A549 (cell line): Measurements from ENCODE around the gene GOLGA7B. TPM values are rescaled to one million over a fixed set of nuclear protein-coding genes. Genes with fewer than 3 reads are reported as not detected.

ENCODE experiments used
- ATAC-seq, 2 experiments: fragments of 200-7000 bp in 1 of 2; fragments of >200 bp in 1 of 2; cut with Nextera tagmentation in 1 of 2; cut with Tn5 transposase in 1 of 2; 3 replicates each; pipeline versions ENCODE4 v1.8.0 to v1.9.1; 2018 to 2020; ENCODE audit warnings: mild to moderate bottlenecking in 1 of 2, moderate library complexity in 1 of 2
- CTCF ChIA-PET: fragments of 300-600 bp; sonication (Branson Sonifier 250); formaldehyde crosslinking; extraction: SDS; loops from one replicate; lab custom pipeline; 2021; ENCODE audit warnings: antibody characterized with exemption, inconsistent platforms; lab: Yijun Ruan, JAX
- POLR2A ChIA-PET: fragments of 350-600 bp; formaldehyde crosslinking; extraction: SDS; loops from one replicate; lab custom pipeline; 2021; ENCODE audit warnings: antibody characterized with exemption, inconsistent platforms; lab: Yijun Ruan, JAX
- DNase-seq, 2 experiments: peaks; one replicate each; pipeline versions ENCODE4 v3.0.0 to v3.0.0-alpha.2; 2011 to 2016; ENCODE audit warnings: low read depth in 1 of 2, low spot score in 1 of 2
- FAIRE-seq: peaks from 2 replicates; lab custom pipeline; 2011; peaks lifted over from hg19 to GRCh38; lab: Jason Lieb, UNC
- H3K27ac ChIP-seq, 2 experiments: fragments of >200 bp; sonication (Bioruptor Twin); formaldehyde crosslinking; 3 replicates each; pipeline ENCODE4 v1.5.1; 2016 to 2017
- H3K4me1 ChIP-seq: fragments of >200 bp; sonication (Bioruptor Twin); formaldehyde crosslinking; 3 replicates; pipeline ENCODE4 v1.6.1; 2016
- H3K4me2 ChIP-seq: fragments of >200 bp; sonication (Bioruptor Twin); formaldehyde crosslinking; 3 replicates; pipeline ENCODE4 v1.6.1; 2016
- H3K4me3 ChIP-seq: fragments of >200 bp; sonication (Bioruptor Twin); formaldehyde crosslinking; 3 replicates; pipeline ENCODE4 v1.5.1; 2016
- H3K9me3 ChIP-seq: fragments of >200 bp; sonication (Bioruptor Twin); formaldehyde crosslinking; 3 replicates; pipeline ENCODE4 v1.6.1; 2016
- CBX8 ChIP-seq: fragments of 200-600 bp; sonication (generic); IDR thresholded peaks from 2 replicates; pipeline ENCODE4 v1.6.1; 2016
- EHMT2 ChIP-seq: fragments of 200-600 bp; sonication (generic); IDR thresholded peaks from 2 replicates; pipeline ENCODE4 v1.6.1; 2016; ENCODE audit warnings: antibody characterized with exemption, low read depth, mild to moderate bottlenecking, moderate library complexity
- EP300 ChIP-seq, 2 experiments: fragments of >200 bp; sonication (Bioruptor Twin); formaldehyde crosslinking; IDR thresholded peaks; 2 replicates in 1 of 2; 3 replicates in 1 of 2; pipeline ENCODE4 v1.6.1; 2016 to 2017
- FOSB ChIP-seq: fragments of 250-450 bp; sonication (Bioruptor Pico); IDR thresholded peaks from 2 replicates; pipeline ENCODE4 v1.5.0; 2020; ENCODE audit warnings: mild to moderate bottlenecking, moderate library complexity
- HMGXB4 ChIP-seq: fragments of 250-450 bp; sonication (Bioruptor Pico); IDR thresholded peaks from 2 replicates; pipeline ENCODE4 v1.5.0; 2021; ENCODE audit warnings: mild to moderate bottlenecking, moderate library complexity, borderline replicate concordance
- HOXB13 ChIP-seq: fragments of 250-450 bp; sonication (Bioruptor Pico); IDR thresholded peaks from 2 replicates; pipeline ENCODE4 v1.5.0; 2020; ENCODE audit warnings: low read depth, mild to moderate bottlenecking, moderate library complexity
- JUNB ChIP-seq: fragments of >200 bp; sonication (Bioruptor Twin); formaldehyde crosslinking; IDR thresholded peaks from 2 replicates; pipeline ENCODE4 v1.6.1; 2016
- KDM1A ChIP-seq: fragments of 200-600 bp; sonication (generic); IDR thresholded peaks from 2 replicates; pipeline ENCODE4 v1.6.1; 2016; ENCODE audit warnings: low read depth, mild to moderate bottlenecking
- NPAS2 ChIP-seq: fragments of 250-450 bp; sonication (Bioruptor Pico); IDR thresholded peaks from 2 replicates; pipeline ENCODE4 v1.8.0; 2022; ENCODE audit warnings: mild to moderate bottlenecking, moderate library complexity, borderline replicate concordance
- RARB ChIP-seq: fragments of 250-450 bp; sonication (Bioruptor Pico); IDR thresholded peaks from 2 replicates; pipeline ENCODE4 v1.8.0; 2021; ENCODE audit warnings: mild to moderate bottlenecking, moderate library complexity
- RCOR1 ChIP-seq: fragments of 150-350 bp; IDR thresholded peaks from 2 replicates; pipeline ENCODE4 v1.6.1; 2014; ENCODE audit warnings: antibody characterized with exemption, low read length, low read depth
- REST ChIP-seq: fragments of 200-600 bp; sonication (generic); IDR thresholded peaks from 2 replicates; pipeline ENCODE4 v1.6.1; 2016; ENCODE audit warnings: antibody characterized with exemption, mild to moderate bottlenecking, moderate library complexity
- RFX5 ChIP-seq: fragments of 450-650 bp; IDR thresholded peaks from 2 replicates; pipeline ENCODE4 v1.7.1; 2014; ENCODE audit warnings: antibody characterized with exemption, mild to moderate bottlenecking, moderate library complexity
- RNF2 ChIP-seq: fragments of 200-600 bp; sonication (generic); IDR thresholded peaks from 2 replicates; pipeline ENCODE4 v1.6.1; 2016; ENCODE audit warnings: low read depth, mild to moderate bottlenecking, antibody characterized with exemption, moderate library complexity, borderline replicate concordance
- SMC3 ChIP-seq: fragments of >200 bp; sonication (Bioruptor Twin); formaldehyde crosslinking; IDR thresholded peaks from 3 replicates; pipeline ENCODE4 v1.6.1; 2018; ENCODE audit warnings: inconsistent platforms
- ZC3H11A ChIP-seq: fragments of 450-650 bp; IDR thresholded peaks from 2 replicates; pipeline ENCODE4 v1.6.1; 2014; ENCODE audit warnings: antibody characterized with exemption, mild to moderate bottlenecking
- ZSCAN20 ChIP-seq: fragments of 250-450 bp; sonication (Bioruptor Pico); IDR thresholded peaks from 2 replicates; pipeline ENCODE4 v1.8.0; 2022; ENCODE audit warnings: mild to moderate bottlenecking, moderate library complexity
- WGBS: methylation state at CpG from one replicate; pipeline ENCODE4 v1.1.6; 2017; ENCODE audit errors: missing lambda C conversion rate; 5-methylcytosine and 5-hydroxymethylcytosine counted together
- polyA plus RNA-seq, 4 experiments: library from polyadenylated mRNA; depleted of rRNA in 3 of 4; stranded (reverse); fragments of >200 nt; fragmentation: RNase III in 1 of 4; extraction: RNeasy Plus Mini Kit Qiagen cat#74134 plus additional on column Dnase treatment in 1 of 4; gene quantifications; 2 replicates in 3 of 4; 3 replicates in 1 of 4; pipeline ENCODE4 v1.2.3, GENCODE V29; 2011 to 2017

Gene GOLGA7B
- polyA plus RNA-seq, 2 of the 4 experiments (the other 2 are of a cell fraction), result 0.62 to 1.5 TPM

DNA sequence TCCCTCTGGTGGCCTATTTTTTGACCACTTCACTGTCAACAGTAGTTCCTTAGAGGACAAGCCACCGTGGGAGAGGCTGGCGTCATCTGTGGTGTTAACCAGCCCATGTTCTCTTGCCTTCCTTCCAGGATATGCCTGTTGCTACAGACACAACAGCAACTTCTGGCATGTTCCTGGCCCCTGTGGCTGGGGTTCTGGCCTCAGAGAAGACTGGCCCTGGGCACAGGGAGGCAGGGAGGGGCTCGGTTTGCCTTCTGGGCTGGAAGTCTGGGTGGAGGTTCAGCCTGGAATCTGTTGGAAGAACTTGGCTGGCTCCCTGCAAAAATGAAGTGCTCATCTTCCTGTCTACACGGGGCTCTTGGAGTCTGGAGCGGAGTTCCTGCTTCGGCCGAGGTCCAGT lies 25.7 kb downstream of the GOLGA7B start (continued):
- no peak for TF ChIP-seq REST
- no peak for TF ChIP-seq RCOR1
- no peak for TF ChIP-seq NPAS2 (CRISPR knock-in tag)
- no peak for TF ChIP-seq RNF2
- TF ChIP-seq ZC3H11A, result no peak
- no peak for TF ChIP-seq KDM1A

DNA sequence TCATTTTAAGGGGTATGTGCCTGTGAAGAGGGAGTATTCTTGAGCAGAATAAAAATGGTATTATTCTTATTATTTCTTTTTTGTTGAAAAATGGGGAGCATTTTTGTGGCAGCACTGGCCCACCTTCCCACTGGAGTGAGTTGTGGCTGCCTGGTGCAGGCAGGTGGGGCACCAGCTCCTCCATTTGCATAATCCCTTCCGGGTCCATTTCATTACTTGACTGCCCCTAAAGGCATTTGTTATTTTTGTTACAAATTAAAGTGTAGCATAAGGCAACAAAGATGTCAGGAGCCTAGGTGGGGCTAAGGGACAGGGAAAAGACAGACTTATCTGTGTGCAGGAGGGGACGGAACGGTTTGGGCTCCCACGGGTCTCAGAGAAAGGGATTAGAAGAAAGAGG lies 26.8 kb downstream of the GOLGA7B start:
- TF ChIP-seq ZSCAN20 (CRISPR knock-in tag) (no peak), NPAS2 (CRISPR knock-in tag) (no peak), RARB (CRISPR knock-in tag) (no peak), HMGXB4 (no peak), EP300 (IDR thresholded peaks at IDR 0.05) (no peak), RFX5 (no peak), FOSB (CRISPR knock-in tag) (no peak), CBX8 (no peak), HOXB13 (CRISPR knock-in tag) (no peak), SMC3 (no peak), EHMT2 (no peak)
- WGBS, result 91% methylated on average over 4 of the region's 4 CpGs
- FAIRE-seq (no peak), DNase-seq (no peak), ATAC-seq (no peak)
- peaks cover 7% of the 10 kb centered on the region for H3K4me1 ChIP-seq
- no peak overlapping the region for H3K4me3 ChIP-seq
- no peak overlapping the region for H3K4me2 ChIP-seq
- ChIA-PET POLR2A (interaction anchor here (0.6 kb wide), 2 partner anchors 110 to 1744 kb away, joined by 3 read pairs; partner anchors contain the start of gene SLC25A28), CTCF (interaction anchor here (0.7 to 21.3 kb wide), 8 partner anchors 9 to 131 kb away, joined by 3 to 649 read pairs (median 4); no protein-coding TSS in a partner anchor)
- H3K27ac ChIP-seq, result no peak overlapping the region
- no peaks in the 10 kb centered on the region for H3K9me3 ChIP-seq

- H3K4me3 ChIP-seq, result no peak overlapping the region
- no peak for ATAC-seq
- POLR2A ChIA-PET, result no interaction called here
- CTCF ChIA-PET, result interaction anchor here (1.8 to 11.8 kb wide), 3 partner anchors 8 to 162 kb away, joined by 5 to 134 read pairs (median 33); no protein-coding TSS in a partner anchor
- H3K4me1 ChIP-seq, result peaks cover 28% of the 10 kb centered on the region
- 92% methylated on average over 5 of the region's 5 CpGs for WGBS
- H3K27ac ChIP-seq, result no peak overlapping the region
- H3K4me2 ChIP-seq, result no peak overlapping the region
- no peaks in the 10 kb centered on the region for H3K9me3 ChIP-seq
- no peak for FAIRE-seq
- no peak for DNase-seq
- TF ChIP-seq EHMT2 (0 out of 2 replicates have a peak, but pooled peaks have one; percentile 18), JUNB (no peak)
Observed at GRCh38 chr10:97879241-97879640, 29.6 kb downstream of the GOLGA7B start.
